ENCODE results near the gene TNXB.

TNXB gene

GRCh38 chr6:32127409-32127716 is 18.2 kb upstream of the TNXB start:
- DNase-seq (ENCODE audit: low read depth), result no peak
- H3K4me3 ChIP-seq (ENCODE audit: low read length), result peak overlapping the region; percentile 100
- TF ChIP-seq CTCF (conservative IDR thresholded peaks at IDR 0.05; ENCODE audit: low read depth, low read length), result no peak

GRCh38 chr6:32126880-32127279 is 17.7 kb upstream of the TNXB start:
- peak overlapping the region; percentile 100 for H3K4me3 ChIP-seq (ENCODE audit: low read length)
- TF ChIP-seq CTCF (conservative IDR thresholded peaks at IDR 0.05; ENCODE audit: low read depth, low read length), result no peak
- DNase-seq (ENCODE audit: low read depth), result no peak

GRCh38 chr6:32123681-32124080 is 14.5 kb upstream of the TNXB start:
- no peak overlapping the region for H3K4me3 ChIP-seq (ENCODE audit: low read length)
- DNase-seq (ENCODE audit: low read depth), result no peak
- TF ChIP-seq CTCF (conservative IDR thresholded peaks at IDR 0.05; ENCODE audit: low read depth, low read length), result no peak

GRCh38 chr6:32120573-32121059 is 11.5 kb upstream of the TNXB start:
- no peak overlapping the region for H3K4me3 ChIP-seq (ENCODE audit: low read length)
- no peak for DNase-seq (ENCODE audit: low read depth)
- no peak for TF ChIP-seq CTCF (conservative IDR thresholded peaks at IDR 0.05; ENCODE audit: low read depth, low read length)

- TF ChIP-seq CTCF (conservative IDR thresholded peaks at IDR 0.05; ENCODE audit: low read depth, low read length), result peak; percentile 97
- DNase-seq (ENCODE audit: low read depth), result peak; percentile 39
- H3K4me3 ChIP-seq (ENCODE audit: low read length), result no peak overlapping the region
These were observed 9.9 kb upstream of the TNXB start for GRCh38 chr6:32118782-32119628.

- no peak for DNase-seq (ENCODE audit: low read depth)
- TF ChIP-seq CTCF (conservative IDR thresholded peaks at IDR 0.05; ENCODE audit: low read depth, low read length), result no peak
- no peak overlapping the region for H3K4me3 ChIP-seq (ENCODE audit: low read length)
These were observed 8.3 kb upstream of the TNXB start for GRCh38 chr6:32117461-32117860.

GRCh38 chr6:32116674-32117073 is 7.5 kb upstream of the TNXB start:
- DNase-seq (ENCODE audit: low read depth), result no peak
- H3K4me3 ChIP-seq (ENCODE audit: low read length), result no peak overlapping the region

More at GRCh38 chr6:32116674-32117073, 7.5 kb upstream of the TNXB start:
- peak; percentile 60 for TF ChIP-seq CTCF (conservative IDR thresholded peaks at IDR 0.05; ENCODE audit: low read depth, low read length)

All from retinal pigment epithelial cell (primary cell).